KBM-7 (cell line): ENCODE data around the gene PHLDA2.
"Not testable (repeated sequence)": the region's sequence is repeated elsewhere in the genome, so short reads cannot be mapped to it uniquely, and the experiment has no call there.

Experiments used
- DNase-seq: peaks from one replicate; pipeline ENCODE4 v3.0.0-alpha.2; 2015
- in situ Hi-C: fragments of 300-500 bp; cut with MboI; formaldehyde crosslinking; loops from 2 replicates; pipeline ENCODE4 v1.14.3; 2020; ENCODE audit warnings: low sequenced_read_pairs, low pct_unique_long_range_greater_than_20kb, mixed read lengths

The PHLDA2 gene

GRCh38 chr11:2947744-2948143 lies 18.5 kb upstream of the PHLDA2 start:
- DNase-seq: no peak
- in situ Hi-C loops: no loop called here

GRCh38 chr11:2945757-2946287 lies 16.6 kb upstream of the PHLDA2 start:
- DNase-seq: no peak
- in situ Hi-C loops: no loop called here

- no peak for DNase-seq
- in situ Hi-C loops: no loop called here
These were observed 16.0 kb upstream of the PHLDA2 start for GRCh38 chr11:2945031-2945756.

- in situ Hi-C loops: no loop called here
- DNase-seq: no peak
These were observed 15.3 kb upstream of the PHLDA2 start for GRCh38 chr11:2944530-2944929.

GRCh38 chr11:2943711-2944118 lies 14.5 kb upstream of the PHLDA2 start:
- in situ Hi-C loops: no loop called here
- DNase-seq: no peak

- in situ Hi-C loops: no loop called here
- DNase-seq: no peak
These were observed 13.9 kb upstream of the PHLDA2 start for GRCh38 chr11:2942872-2943710.

- in situ Hi-C loops: no loop called here
- DNase-seq: no peak
These were observed 13.2 kb upstream of the PHLDA2 start for GRCh38 chr11:2942447-2942846.

GRCh38 chr11:2940921-2941821 lies 12.0 kb upstream of the PHLDA2 start:
- in situ Hi-C loops: no loop called here
- no peak for DNase-seq

- in situ Hi-C loops: no loop called here
- no peak for DNase-seq
These were observed 11.1 kb upstream of the PHLDA2 start for GRCh38 chr11:2940147-2940920.

- DNase-seq, in situ Hi-C loops: not testable (repeated sequence)
These were observed 9.5 kb upstream of the PHLDA2 start for GRCh38 chr11:2938458-2939418.

GRCh38 chr11:2937641-2938457 lies 8.6 kb upstream of the PHLDA2 start:
- in situ Hi-C loops, DNase-seq: not testable (repeated sequence)

- DNase-seq: no peak
These were observed 5.5 kb upstream of the PHLDA2 start for GRCh38 chr11:2934611-2935239.

GRCh38 chr11:2934021-2934550 lies 4.9 kb upstream of the PHLDA2 start:
- in situ Hi-C loops: no loop called here
- DNase-seq: no peak

More at GRCh38 chr11:2934611-2935239, 5.5 kb upstream of the PHLDA2 start:
- in situ Hi-C loops: no loop called here

GRCh38 chr11:2933375-2934020 lies 4.3 kb upstream of the PHLDA2 start:
- peak; percentile 74 for DNase-seq
- in situ Hi-C loops: no loop called here

- in situ Hi-C loops: no loop called here
- DNase-seq: no peak
These were observed 3.6 kb upstream of the PHLDA2 start for GRCh38 chr11:2932850-2933251.
